BLaER1 treated with 17β-estradiol and CSF1 and Interleukin-3, amounts not matched to agents 10 nM and 100 nM (cell line): Measurements from ENCODE around the gene CUX1.

Experiments
- H3K27ac ChIP-seq, 11 experiments: shearing (Covaris generic); formaldehyde crosslinking; 2 replicates each; pipeline ENCODE4 v1.8.1; 2022
- H3K27me3 ChIP-seq, 11 experiments: shearing (Covaris generic); formaldehyde crosslinking; 2 replicates each; pipeline ENCODE4 v1.8.1; 2022
- H3K36me3 ChIP-seq, 11 experiments: shearing (Covaris generic); formaldehyde crosslinking; 2 replicates each; pipeline ENCODE4 v1.8.1; 2022
- H3K4me1 ChIP-seq, 10 experiments: shearing (Covaris generic); formaldehyde crosslinking; 2 replicates each; pipeline ENCODE4 v1.8.1; 2022
- H3K4me2 ChIP-seq, 11 experiments: shearing (Covaris generic); formaldehyde crosslinking; 2 replicates each; pipeline ENCODE4 v1.8.1; 2022
- H3K4me3 ChIP-seq, 10 experiments: shearing (Covaris generic); formaldehyde crosslinking; 2 replicates each; pipeline ENCODE4 v1.8.1; 2022
- H3K9ac ChIP-seq, 11 experiments: shearing (Covaris generic); formaldehyde crosslinking; 2 replicates each; pipeline ENCODE4 v1.8.1; 2022
- H3K9me3 ChIP-seq, 11 experiments: shearing (Covaris generic); formaldehyde crosslinking; replicated peaks in 1 of 11; 2 replicates each; pipeline ENCODE4 v1.8.1; 2022
- H4K20me1 ChIP-seq, 11 experiments: shearing (Covaris generic); formaldehyde crosslinking; 2 replicates each; pipeline ENCODE4 v1.8.1; 2022
- Cebpa-rat ChIP-seq, 11 experiments: shearing (Covaris generic); IDR thresholded peaks; 2 replicates each; pipeline ENCODE4 v1.8.1; 2022

Gene CUX1

GRCh38 chr7:101853684-101854083 lies 36.3 kb downstream of the CUX1 start:
- H3K9ac ChIP-seq, result peak overlapping the region in 3 of 11 experiments; percentile 26 to 39 (median 35); a peak in 3 of 22 replicates
- H3K4me1 ChIP-seq, result peaks cover 54 to 78% (median 66%) of the 10 kb centered on the region in 10 experiments
- H3K4me3 ChIP-seq, result peak overlapping the region in 1 of 10 experiments; percentile 33; a peak in 1 of 20 replicates
- peaks cover 0 to 19% (median 13%) of the 10 kb centered on the region in 11 experiments; a peak in 13 of 22 replicates for H3K36me3 ChIP-seq
- peaks cover 70 to 99% (median 92%) of the 10 kb centered on the region in 11 experiments for H4K20me1 ChIP-seq
- H3K27me3 ChIP-seq, result no peaks in the 10 kb centered on the region
- peaks cover 0 to 9% (median 6%) of the 10 kb centered on the region in 11 experiments; a peak in 11 of 22 replicates for H3K9me3 ChIP-seq
- peak overlapping the region; percentile 90 to 100 (median 95) for H3K4me2 ChIP-seq
- H3K27ac ChIP-seq, result peak overlapping the region in 7 of 11 experiments; percentile 4 to 94 (median 90); a peak in 6 of 22 replicates
- TF ChIP-seq Cebpa-rat (IDR thresholded peaks at IDR 0.05), result no peak

GRCh38 chr7:101854084-101854865 lies 36.8 kb downstream of the CUX1 start:
- H3K4me2 ChIP-seq, result peak overlapping the region; percentile 90 to 100 (median 95)
- H3K36me3 ChIP-seq, result peaks cover 0 to 14% (median 8%) of the 10 kb centered on the region in 11 experiments; a peak in 13 of 22 replicates
- peaks cover 65 to 99% (median 92%) of the 10 kb centered on the region in 11 experiments for H4K20me1 ChIP-seq
- peak overlapping the region in 1 of 10 experiments; percentile 33; a peak in 1 of 20 replicates for H3K4me3 ChIP-seq
- no peak for TF ChIP-seq Cebpa-rat (IDR thresholded peaks at IDR 0.05)
- peak overlapping the region in 5 of 11 experiments; percentile 35 to 82 (median 80); a peak in 6 of 22 replicates for H3K9ac ChIP-seq
- H3K27me3 ChIP-seq, result no peaks in the 10 kb centered on the region
- peaks cover 0 to 3% (median under 1%) of the 10 kb centered on the region in 11 experiments; a peak in 5 of 22 replicates for H3K9me3 ChIP-seq
- peak overlapping the region in 7 of 11 experiments; percentile 86 to 94 (median 90); a peak in 13 of 22 replicates for H3K27ac ChIP-seq
- H3K4me1 ChIP-seq, result peaks cover 60 to 84% (median 72%) of the 10 kb centered on the region in 10 experiments

GRCh38 chr7:101856473-101857357 lies 39.3 kb downstream of the CUX1 start:
- Histone ChIP-seq H3K36me3 (peaks cover 0 to 1% (median 0%) of the 10 kb centered on the region in 11 experiments; a peak in 2 of 22 replicates), H3K9me3 (no peaks in the 10 kb centered on the region), H3K9ac (peak overlapping the region; percentile 79 to 87 (median 83)), H3K27me3 (no peaks in the 10 kb centered on the region), H3K4me1 (peaks cover 80 to 96% (median 91%) of the 10 kb centered on the region in 10 experiments), H3K27ac (peak overlapping the region; percentile 86 to 94 (median 91)), H3K4me3 (peak overlapping the region; percentile 47 to 67 (median 59)), H4K20me1 (peaks cover 57 to 99% (median 88%) of the 10 kb centered on the region in 11 experiments), H3K4me2 (peak overlapping the region; percentile 90 to 100 (median 95))
- TF ChIP-seq Cebpa-rat (IDR thresholded peaks at IDR 0.05), result peak in 8 of 11 experiments; percentile 32 to 81 (median 54); a peak in 9 of 22 replicates

DNA sequence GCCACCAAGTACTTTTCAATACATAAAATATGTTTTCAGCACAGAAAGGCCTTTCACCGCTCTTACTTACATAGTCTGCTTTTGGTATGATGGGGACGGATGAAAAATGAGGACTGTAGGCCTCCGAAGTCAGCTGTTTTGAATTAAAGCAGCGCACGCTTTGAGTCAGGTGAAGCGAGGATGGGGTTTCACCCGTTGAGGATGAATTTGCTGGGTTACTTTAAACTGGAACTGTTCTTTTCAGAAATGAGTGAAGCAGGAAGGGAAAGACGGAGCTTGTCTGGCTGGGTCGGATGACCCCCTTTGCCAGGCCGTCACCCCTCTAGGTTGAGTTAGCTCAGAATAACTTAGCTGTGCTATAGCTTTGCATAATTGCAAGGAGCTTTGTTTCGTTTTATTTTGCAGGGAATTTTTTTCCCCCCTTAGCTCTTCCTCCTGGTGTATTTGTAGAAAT lies 40.0 kb downstream of the CUX1 start:
- TF ChIP-seq Cebpa-rat (IDR thresholded peaks at IDR 0.05), result no peak
- H3K27me3 ChIP-seq, result no peaks in the 10 kb centered on the region
- peak overlapping the region; percentile 86 to 94 (median 91) for H3K27ac ChIP-seq
- peaks cover 82 to 96% (median 92%) of the 10 kb centered on the region in 10 experiments for H3K4me1 ChIP-seq
- H3K4me3 ChIP-seq, result peak overlapping the region; percentile 47 to 67 (median 59)
- peak overlapping the region; percentile 90 to 100 (median 95) for H3K4me2 ChIP-seq
- peak overlapping the region; percentile 79 to 87 (median 83) for H3K9ac ChIP-seq
- H3K36me3 ChIP-seq, result peaks cover 0 to 4% (median 0%) of the 10 kb centered on the region in 11 experiments; a peak in 3 of 22 replicates
- peaks cover 57 to 99% (median 87%) of the 10 kb centered on the region in 11 experiments for H4K20me1 ChIP-seq
- H3K9me3 ChIP-seq, result no peaks in the 10 kb centered on the region

GRCh38 chr7:101858437-101859385 lies 41.3 kb downstream of the CUX1 start:
- Histone ChIP-seq H4K20me1 (peaks cover 49 to 97% (median 84%) of the 10 kb centered on the region in 11 experiments; a peak in 21 of 22 replicates), H3K4me3 (0 out of 20 replicates have a peak overlapping the region, but pooled peaks of 1 of the 10 experiments have one; percentile 61), H3K9me3 (no peaks in the 10 kb centered on the region), H3K27ac (peak overlapping the region in 10 of 11 experiments; percentile 86 to 94 (median 91); a peak in 21 of 22 replicates), H3K36me3 (peaks cover 0 to 9% (median 0%) of the 10 kb centered on the region in 11 experiments; a peak in 4 of 22 replicates), H3K9ac (peak overlapping the region in 9 of 11 experiments; percentile 14 to 87 (median 82); a peak in 14 of 22 replicates), H3K4me2 (peak overlapping the region; percentile 90 to 100 (median 95)), H3K4me1 (peaks cover 74 to 96% (median 92%) of the 10 kb centered on the region in 10 experiments), H3K27me3 (no peaks in the 10 kb centered on the region)
- TF ChIP-seq Cebpa-rat (IDR thresholded peaks at IDR 0.05), result no peak

DNA sequence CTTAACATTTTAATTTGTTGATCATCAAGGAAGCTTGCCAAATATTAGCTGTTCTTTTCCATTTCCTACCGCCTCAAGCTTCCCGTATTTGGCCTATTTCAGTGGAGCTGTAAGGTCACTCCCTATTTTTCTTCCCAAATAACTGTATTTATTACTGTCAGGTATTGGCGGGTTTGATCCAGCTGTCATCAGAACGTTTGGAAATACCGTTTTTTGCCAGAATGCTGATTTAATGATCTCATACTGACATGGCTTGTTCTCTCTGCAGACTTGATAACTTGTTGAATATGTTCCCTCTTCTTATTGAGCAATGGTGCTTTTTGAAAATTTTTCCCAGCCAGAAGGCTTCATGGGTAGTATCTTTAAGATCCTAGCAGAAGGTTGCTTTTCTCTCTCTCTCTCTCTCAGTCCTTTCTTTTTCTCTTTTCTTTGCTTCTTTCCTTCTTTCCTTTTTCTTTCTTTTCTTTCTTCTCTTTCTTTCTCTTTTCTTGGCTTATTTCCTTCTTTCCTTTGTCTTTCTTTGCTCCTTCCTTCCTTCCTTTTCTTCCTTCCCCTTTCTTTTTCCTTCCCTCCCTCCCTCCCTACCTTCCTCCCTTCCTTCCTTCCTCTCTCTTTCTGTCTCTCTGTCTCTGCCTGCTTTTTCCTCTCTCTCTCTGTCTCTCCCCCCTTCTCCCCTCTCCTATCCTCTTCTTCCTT lies 42.1 kb downstream of the CUX1 start:
- TF ChIP-seq Cebpa-rat (IDR thresholded peaks at IDR 0.05), result no peak
- H3K4me3 ChIP-seq, result no peak overlapping the region
- H3K4me2 ChIP-seq, result peak overlapping the region; percentile 90 to 100 (median 95); a peak in 21 of 22 replicates
- no peaks in the 10 kb centered on the region for H3K9me3 ChIP-seq
- peaks cover 67 to 96% (median 92%) of the 10 kb centered on the region in 10 experiments for H3K4me1 ChIP-seq
- peaks cover 0 to 13% (median 0%) of the 10 kb centered on the region in 11 experiments; a peak in 5 of 22 replicates for H3K36me3 ChIP-seq
- no peaks in the 10 kb centered on the region for H3K27me3 ChIP-seq
- H3K27ac ChIP-seq, result peak overlapping the region in 7 of 11 experiments; percentile 86 to 94 (median 90); a peak in 11 of 22 replicates
- peak overlapping the region in 5 of 11 experiments; percentile 7 to 83 (median 48); a peak in 5 of 22 replicates for H3K9ac ChIP-seq
- H4K20me1 ChIP-seq, result peaks cover 46 to 97% (median 84%) of the 10 kb centered on the region in 11 experiments; a peak in 21 of 22 replicates
